ENCODE results near the gene TCFL5.

DNA sequence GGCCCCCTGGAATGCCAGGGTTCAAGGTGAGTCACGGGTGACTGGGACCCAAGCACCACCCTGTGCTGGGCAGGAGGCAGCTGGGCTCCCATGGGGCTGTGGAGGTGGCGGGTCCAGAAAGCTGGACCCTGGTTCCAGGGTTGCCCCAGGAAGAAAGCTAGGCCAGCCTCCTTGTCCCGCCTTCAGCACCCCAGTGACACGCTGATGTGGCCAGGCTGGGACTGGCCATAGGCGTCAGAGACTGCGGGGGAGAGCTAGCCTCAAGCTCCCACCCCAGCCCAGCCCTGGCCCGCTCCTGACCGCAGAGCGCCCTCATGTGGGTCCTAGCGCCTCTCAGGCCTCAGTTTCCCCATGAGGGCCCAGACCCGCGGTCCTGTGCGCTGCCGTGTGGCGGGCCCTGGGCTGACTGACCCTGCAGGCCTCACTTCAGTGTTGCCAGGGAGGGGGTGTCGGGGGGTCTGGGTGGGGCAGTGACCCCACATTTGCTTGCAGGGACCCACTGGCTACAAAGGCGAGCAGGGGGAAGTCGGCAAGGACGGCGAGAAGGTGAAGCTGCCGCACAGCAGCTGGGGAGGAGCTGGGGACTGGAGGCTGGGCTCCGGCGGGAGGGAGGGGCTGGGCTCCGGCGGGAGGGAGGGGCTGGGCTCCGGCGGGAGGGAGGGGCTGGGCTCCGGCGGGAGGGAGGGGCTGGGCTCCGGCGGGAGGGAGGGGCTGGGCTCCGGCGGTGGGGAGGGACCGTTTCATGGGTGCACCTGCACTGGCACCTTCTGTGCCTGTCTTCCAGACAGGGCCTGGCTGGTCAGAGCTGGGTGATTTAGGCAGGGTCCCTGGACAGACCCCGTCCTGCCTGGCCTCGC is 36.9 kb downstream of the TCFL5 start:
- TF ChIP-seq, protein P1, sequence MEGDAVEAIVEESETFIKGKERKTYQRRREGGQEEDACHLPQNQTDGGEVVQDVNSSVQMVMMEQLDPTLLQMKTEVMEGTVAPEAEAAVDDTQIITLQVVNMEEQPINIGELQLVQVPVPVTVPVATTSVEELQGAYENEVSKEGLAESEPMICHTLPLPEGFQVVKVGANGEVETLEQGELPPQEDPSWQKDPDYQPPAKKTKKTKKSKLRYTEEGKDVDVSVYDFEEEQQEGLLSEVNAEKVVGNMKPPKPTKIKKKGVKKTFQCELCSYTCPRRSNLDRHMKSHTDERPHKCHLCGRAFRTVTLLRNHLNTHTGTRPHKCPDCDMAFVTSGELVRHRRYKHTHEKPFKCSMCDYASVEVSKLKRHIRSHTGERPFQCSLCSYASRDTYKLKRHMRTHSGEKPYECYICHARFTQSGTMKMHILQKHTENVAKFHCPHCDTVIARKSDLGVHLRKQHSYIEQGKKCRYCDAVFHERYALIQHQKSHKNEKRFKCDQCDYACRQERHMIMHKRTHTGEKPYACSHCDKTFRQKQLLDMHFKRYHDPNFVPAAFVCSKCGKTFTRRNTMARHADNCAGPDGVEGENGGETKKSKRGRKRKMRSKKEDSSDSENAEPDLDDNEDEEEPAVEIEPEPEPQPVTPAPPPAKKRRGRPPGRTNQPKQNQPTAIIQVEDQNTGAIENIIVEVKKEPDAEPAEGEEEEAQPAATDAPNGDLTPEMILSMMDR (IDR thresholded peaks at IDR 0.05), result no peak
- TF ChIP-seq ZFX (IDR thresholded peaks at IDR 0.05; ENCODE audit: borderline replicate concordance), result no peak
